Panc1 (cell line): ENCODE results near the gene ZNF792.

Source experiments
- CTCF ChIP-seq: fragments of 450-650 bp; IDR thresholded peaks from 2 replicates; pipeline ENCODE4 v1.5.1; 2017; ENCODE audit warnings: mild to moderate bottlenecking
- POLR2AphosphoS5 ChIP-seq: IDR thresholded peaks from 2 replicates; pipeline ENCODE4 v1.6.1; 2012; ENCODE audit warnings: mild to moderate bottlenecking, low read depth, low read length, moderate library complexity
- REST ChIP-seq, 2 experiments: IDR thresholded peaks; 2 replicates each; pipeline ENCODE4 v1.6.1; 2011 to 2012; ENCODE audit warnings: low read depth in 2 of 2, control low read depth in 1 of 2, low read length in 1 of 2, mild to moderate bottlenecking in 1 of 2, moderate library complexity in 1 of 2; ENCODE audit not compliant: insufficient read depth in 1 of 2

DNA sequence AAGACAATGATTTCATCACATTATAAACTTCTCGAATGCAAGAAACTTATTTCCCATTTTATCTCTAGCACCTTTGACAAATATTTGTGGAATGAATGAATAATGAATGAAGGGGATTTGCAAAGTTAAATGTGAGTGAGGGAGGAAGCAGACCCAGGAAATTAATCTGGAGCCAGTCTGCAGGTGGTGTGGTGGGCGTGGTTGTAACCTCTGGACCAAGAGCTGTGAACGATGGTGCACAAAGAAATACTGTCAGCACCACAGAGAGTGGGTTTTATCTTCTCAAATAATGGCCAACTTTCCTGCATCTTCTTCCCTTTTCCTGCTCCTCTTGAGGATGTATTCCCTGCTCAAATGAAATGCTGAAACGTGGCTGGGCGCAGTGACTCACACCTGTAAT lies 11.0 kb upstream of the ZNF792 start:
- no peak for TF ChIP-seq CTCF
- TF ChIP-seq POLR2AphosphoS5, result no peak
- no peak for TF ChIP-seq REST (IDR thresholded peaks at IDR 0.05; ENCODE audit: insufficient read depth in 1 of 2, low read depth in 2 of 2, low read length in 1 of 2)
